Measurements from ENCODE around the gene GRAMD4.
A peak's percentile ranks its signal among the peaks of the same experiment; 100 is the strongest.

The GRAMD4 gene

DNA sequence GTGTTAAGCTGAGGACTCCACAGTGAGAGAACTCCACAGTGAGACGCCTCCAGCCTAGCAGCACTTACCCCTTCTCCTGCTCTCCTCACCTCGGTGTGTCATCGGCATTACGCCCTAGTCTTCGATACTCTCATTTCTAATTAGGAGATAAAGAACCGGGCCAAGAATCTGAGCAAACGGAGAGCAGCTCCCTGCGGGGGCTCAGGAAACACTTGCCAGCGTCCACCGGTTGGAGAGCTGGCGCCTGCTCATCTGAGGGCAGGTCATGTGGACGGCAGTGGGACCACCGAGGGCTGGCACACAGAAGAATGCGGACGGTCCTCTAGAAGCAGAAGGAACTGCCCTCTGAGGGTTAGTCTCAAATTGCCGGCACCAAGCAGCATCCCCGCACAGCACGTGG is 104.9 kb downstream of the GRAMD4 start:
- no peaks in the 10 kb centered on the region for H4K20me1 ChIP-seq (ENCODE audit: insufficient read depth, low read length)
- H3K4me2 ChIP-seq (ENCODE audit: low read length) = no peak overlapping the region
- H3K27ac ChIP-seq (ENCODE audit: low read depth, low read length, poor library complexity, severe bottlenecking) = no peak overlapping the region

DNA sequence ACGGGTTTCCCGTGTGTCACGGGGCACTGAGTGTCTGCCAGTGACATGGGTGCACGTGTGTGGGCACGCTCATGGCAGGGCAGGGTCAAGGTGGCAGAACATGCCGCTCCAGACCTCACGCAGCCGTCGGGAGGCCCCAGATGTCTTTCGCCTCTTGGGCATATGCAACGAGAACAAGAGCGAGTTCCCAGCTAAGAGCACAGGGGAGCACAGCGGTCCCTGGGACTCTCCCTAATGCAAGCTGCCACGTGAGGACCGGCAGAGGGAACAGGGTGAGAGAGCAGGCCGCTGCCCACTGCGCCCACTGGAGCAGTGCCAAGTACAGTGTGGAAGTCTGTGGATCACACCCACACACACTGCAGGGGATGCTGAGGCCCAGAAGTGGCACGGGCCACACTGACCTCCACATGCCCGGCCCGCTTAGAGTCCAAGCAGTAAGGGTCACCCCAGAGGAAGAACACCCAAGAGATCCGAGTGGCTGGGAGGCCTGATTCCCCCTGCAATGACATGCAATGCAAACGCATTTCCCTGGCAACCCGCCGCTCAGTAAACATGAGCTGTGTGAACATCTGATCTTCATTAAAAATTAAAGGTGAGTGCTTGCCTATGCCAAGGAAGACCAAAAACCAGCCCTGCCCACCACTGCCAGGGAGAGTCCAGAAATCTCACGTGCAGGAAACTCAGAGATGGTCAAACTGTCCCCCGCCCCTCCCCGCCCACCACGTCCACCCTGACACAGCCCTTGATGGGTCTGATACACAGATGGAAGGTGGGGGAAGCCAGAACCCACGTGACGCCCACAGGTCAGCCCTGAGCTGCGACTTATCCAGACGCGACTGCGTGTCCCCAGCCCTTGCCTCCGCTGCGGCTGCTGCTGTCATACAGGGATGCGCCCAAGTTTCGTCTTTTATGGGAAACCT is 106.1 kb downstream of the GRAMD4 start:
- TF ChIP-seq, protein P1, sequence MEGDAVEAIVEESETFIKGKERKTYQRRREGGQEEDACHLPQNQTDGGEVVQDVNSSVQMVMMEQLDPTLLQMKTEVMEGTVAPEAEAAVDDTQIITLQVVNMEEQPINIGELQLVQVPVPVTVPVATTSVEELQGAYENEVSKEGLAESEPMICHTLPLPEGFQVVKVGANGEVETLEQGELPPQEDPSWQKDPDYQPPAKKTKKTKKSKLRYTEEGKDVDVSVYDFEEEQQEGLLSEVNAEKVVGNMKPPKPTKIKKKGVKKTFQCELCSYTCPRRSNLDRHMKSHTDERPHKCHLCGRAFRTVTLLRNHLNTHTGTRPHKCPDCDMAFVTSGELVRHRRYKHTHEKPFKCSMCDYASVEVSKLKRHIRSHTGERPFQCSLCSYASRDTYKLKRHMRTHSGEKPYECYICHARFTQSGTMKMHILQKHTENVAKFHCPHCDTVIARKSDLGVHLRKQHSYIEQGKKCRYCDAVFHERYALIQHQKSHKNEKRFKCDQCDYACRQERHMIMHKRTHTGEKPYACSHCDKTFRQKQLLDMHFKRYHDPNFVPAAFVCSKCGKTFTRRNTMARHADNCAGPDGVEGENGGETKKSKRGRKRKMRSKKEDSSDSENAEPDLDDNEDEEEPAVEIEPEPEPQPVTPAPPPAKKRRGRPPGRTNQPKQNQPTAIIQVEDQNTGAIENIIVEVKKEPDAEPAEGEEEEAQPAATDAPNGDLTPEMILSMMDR (IDR thresholded peaks at IDR 0.05; ENCODE audit: low read length) = no peak
- no peak for TF ChIP-seq EZH2 (IDR thresholded peaks at IDR 0.05; ENCODE audit: borderline replicate concordance, low read length)
- no peak overlapping the region for H3K9ac ChIP-seq (ENCODE audit: low read length)
- no peaks in the 10 kb centered on the region for H3K9me3 ChIP-seq (ENCODE audit: low read length)
- H2AFZ ChIP-seq (ENCODE audit: low read length) = no peak overlapping the region
- peaks cover 53% of the 10 kb centered on the region for H3K4me1 ChIP-seq (ENCODE audit: insufficient read depth, low read length, severe bottlenecking)
- peak overlapping the region; percentile 10; the same call in 1 of the 2 replicates for H3K4me2 ChIP-seq (ENCODE audit: low read length)
- H3K36me3 ChIP-seq (ENCODE audit: insufficient read depth, low read length) = peaks cover 48% of the 10 kb centered on the region
- H4K20me1 ChIP-seq (ENCODE audit: insufficient read depth, low read length) = no peaks in the 10 kb centered on the region
- no peaks in the 10 kb centered on the region for H3K9me2 ChIP-seq (ENCODE audit: low read depth, low read length)
- H3F3A ChIP-seq (ENCODE audit: insufficient read depth, low read length) = no peaks in the 10 kb centered on the region
- no peaks in the 10 kb centered on the region for H3K27me3 ChIP-seq (ENCODE audit: insufficient read depth, low read length)
- H3K27ac ChIP-seq (ENCODE audit: low read depth, low read length, poor library complexity, severe bottlenecking) = peak overlapping the region; percentile 72
- H3K79me2 ChIP-seq (ENCODE audit: insufficient read depth, low read length) = peaks cover 22% of the 10 kb centered on the region
- H3K4me3 ChIP-seq (ENCODE audit: low read depth, low read length, poor library complexity, severe bottlenecking) = no peak overlapping the region

More for the DNA sequence above, 104.9 kb downstream of the GRAMD4 start:
- H3K9me2 ChIP-seq (ENCODE audit: low read depth, low read length) = no peaks in the 10 kb centered on the region
- H2AFZ ChIP-seq (ENCODE audit: low read length) = no peak overlapping the region
- H3K27me3 ChIP-seq (ENCODE audit: insufficient read depth, low read length) = no peaks in the 10 kb centered on the region
- no peaks in the 10 kb centered on the region for H3K9me3 ChIP-seq (ENCODE audit: low read length)
- no peak overlapping the region for H3K9ac ChIP-seq (ENCODE audit: low read length)
- H3K36me3 ChIP-seq (ENCODE audit: insufficient read depth, low read length) = peaks cover 46% of the 10 kb centered on the region
- TF ChIP-seq, protein P1 (IDR thresholded peaks at IDR 0.05; ENCODE audit: low read length) = no peak
- TF ChIP-seq EZH2 (IDR thresholded peaks at IDR 0.05; ENCODE audit: borderline replicate concordance, low read length) = no peak
- H3K4me3 ChIP-seq (ENCODE audit: low read depth, low read length, poor library complexity, severe bottlenecking) = no peak overlapping the region
- no peaks in the 10 kb centered on the region for H3F3A ChIP-seq (ENCODE audit: insufficient read depth, low read length)
- peaks cover 10% of the 10 kb centered on the region; the same call in 1 of the 2 replicates for H3K79me2 ChIP-seq (ENCODE audit: insufficient read depth, low read length)
- H3K4me1 ChIP-seq (ENCODE audit: insufficient read depth, low read length, severe bottlenecking) = peaks cover 41% of the 10 kb centered on the region

DNA sequence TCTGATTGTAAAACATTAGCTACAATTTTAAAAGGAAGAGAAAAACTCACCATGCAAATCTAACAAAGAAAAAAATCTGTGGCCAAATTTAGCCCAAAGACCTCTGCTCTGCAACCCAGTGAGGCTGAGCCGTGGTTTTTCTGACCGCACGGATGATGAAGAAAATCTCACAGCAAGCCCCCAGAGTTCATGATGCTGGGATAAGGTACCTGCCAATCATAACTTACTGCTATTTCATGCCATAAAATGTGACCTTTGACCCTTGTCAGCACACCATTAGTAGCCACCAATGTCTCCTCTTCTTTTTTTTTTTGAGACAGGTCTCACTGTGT is 106.8 kb downstream of the GRAMD4 start:
- Histone ChIP-seq H3F3A (ENCODE audit: insufficient read depth, low read length) (no peaks in the 10 kb centered on the region), H3K9me3 (ENCODE audit: low read length) (no peaks in the 10 kb centered on the region), H3K9me2 (ENCODE audit: low read depth, low read length) (no peaks in the 10 kb centered on the region), H4K20me1 (ENCODE audit: insufficient read depth, low read length) (no peaks in the 10 kb centered on the region), H3K36me3 (ENCODE audit: insufficient read depth, low read length) (peaks cover 45% of the 10 kb centered on the region), H3K79me2 (ENCODE audit: insufficient read depth, low read length) (peaks cover 28% of the 10 kb centered on the region), H2AFZ (ENCODE audit: low read length) (no peak overlapping the region), H3K4me3 (ENCODE audit: low read depth, low read length, poor library complexity, severe bottlenecking) (peak overlapping the region; percentile 2), H3K4me1 (ENCODE audit: insufficient read depth, low read length, severe bottlenecking) (peaks cover 60% of the 10 kb centered on the region), H3K4me2 (ENCODE audit: low read length) (peak overlapping the region; percentile 10; the same call in 1 of the 2 replicates), H3K27ac (ENCODE audit: low read depth, low read length, poor library complexity, severe bottlenecking) (peak overlapping the region; percentile 72), H3K27me3 (ENCODE audit: insufficient read depth, low read length) (no peaks in the 10 kb centered on the region), H3K9ac (ENCODE audit: low read length) (no peak overlapping the region)
- TF ChIP-seq EZH2 (IDR thresholded peaks at IDR 0.05; ENCODE audit: borderline replicate concordance, low read length) = no peak
- TF ChIP-seq, protein P1 (IDR thresholded peaks at IDR 0.05; ENCODE audit: low read length) = no peak

All from OCI-LY1 (cell line).